GM21529 (cell line): ENCODE measurements around the gene ITGB3.
"Not testable (repeated sequence)": the region's sequence is repeated elsewhere in the genome, so short reads cannot be mapped to it uniquely, and the experiment has no call there.

ENCODE experiments used
- ATAC-seq: cut with Tn5 transposase; IDR thresholded peaks from one replicate; pipeline ENCODE4 v1.9.1; 2021; ENCODE audit not compliant: unreplicated experiment

The ITGB3 gene

DNA sequence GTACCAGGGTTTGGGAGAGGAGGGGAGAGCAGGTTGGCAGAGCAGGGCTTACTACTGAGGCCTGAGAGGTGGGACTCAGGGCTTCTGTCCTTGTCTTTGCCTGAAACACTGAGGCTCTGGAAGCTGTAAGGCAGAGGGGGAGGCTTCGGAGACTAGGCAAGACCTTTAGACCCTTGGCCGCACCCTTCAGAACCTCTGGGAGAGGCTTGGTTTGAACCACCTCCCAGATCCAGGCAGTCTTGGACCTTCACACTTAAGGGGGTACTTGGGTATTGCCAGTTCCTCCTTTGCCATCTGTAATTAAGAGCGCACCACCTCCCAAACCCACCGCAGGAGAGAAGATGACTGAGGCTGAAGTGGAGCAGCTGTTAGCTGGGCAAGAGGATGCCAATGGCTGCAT lies 31.6 kb upstream of the ITGB3 start:
- ATAC-seq, result no peak

- ATAC-seq, result no peak
Measured at GRCh38 chr17:47223007-47223406, 30.6 kb upstream of the ITGB3 start.

DNA sequence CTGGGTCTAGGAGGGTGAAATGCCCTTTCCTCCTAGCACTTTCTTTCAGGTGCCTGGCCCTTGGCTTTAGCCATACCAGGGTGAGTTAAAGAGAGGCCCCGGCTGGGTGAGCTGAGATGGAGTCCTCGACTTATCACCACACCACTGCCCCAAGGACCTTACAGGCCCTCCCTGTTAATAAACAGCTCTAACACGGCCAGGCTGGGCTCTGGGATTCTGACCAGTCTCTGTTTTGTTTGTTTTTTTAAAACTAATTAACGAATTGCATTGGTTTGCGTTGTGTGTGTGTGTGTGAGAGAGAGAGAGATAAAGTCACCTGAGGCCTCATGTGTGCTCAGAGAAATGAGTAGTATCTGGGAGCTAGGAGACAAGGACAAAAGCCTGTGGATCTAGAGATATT lies 30.2 kb upstream of the ITGB3 start:
- ATAC-seq, result no peak

- not testable (repeated sequence) for ATAC-seq
Measured at GRCh38 chr17:47224077-47224476, 29.6 kb upstream of the ITGB3 start.

DNA sequence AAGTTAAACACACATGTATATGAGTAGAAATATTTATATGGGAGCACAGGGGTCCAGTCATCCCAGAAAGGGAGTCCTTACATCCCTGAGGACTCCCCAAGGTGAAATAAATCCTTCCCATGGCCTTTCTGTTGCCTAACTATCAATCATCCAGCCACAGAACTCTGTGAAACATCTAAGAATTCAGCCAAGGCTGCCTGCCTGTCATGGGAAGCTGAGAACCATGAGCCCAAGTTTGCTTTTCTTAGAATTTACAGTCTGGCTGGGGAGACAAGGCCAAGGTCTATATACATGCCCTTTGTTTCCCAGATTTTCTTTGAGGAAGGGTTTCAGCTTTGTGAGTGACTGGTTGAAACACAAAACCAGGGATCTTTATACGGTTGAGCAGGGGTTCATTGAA lies 28.7 kb upstream of the ITGB3 start:
- ATAC-seq, result no peak

- no peak for ATAC-seq
Measured at GRCh38 chr17:47225436-47225858, 28.2 kb upstream of the ITGB3 start.

DNA sequence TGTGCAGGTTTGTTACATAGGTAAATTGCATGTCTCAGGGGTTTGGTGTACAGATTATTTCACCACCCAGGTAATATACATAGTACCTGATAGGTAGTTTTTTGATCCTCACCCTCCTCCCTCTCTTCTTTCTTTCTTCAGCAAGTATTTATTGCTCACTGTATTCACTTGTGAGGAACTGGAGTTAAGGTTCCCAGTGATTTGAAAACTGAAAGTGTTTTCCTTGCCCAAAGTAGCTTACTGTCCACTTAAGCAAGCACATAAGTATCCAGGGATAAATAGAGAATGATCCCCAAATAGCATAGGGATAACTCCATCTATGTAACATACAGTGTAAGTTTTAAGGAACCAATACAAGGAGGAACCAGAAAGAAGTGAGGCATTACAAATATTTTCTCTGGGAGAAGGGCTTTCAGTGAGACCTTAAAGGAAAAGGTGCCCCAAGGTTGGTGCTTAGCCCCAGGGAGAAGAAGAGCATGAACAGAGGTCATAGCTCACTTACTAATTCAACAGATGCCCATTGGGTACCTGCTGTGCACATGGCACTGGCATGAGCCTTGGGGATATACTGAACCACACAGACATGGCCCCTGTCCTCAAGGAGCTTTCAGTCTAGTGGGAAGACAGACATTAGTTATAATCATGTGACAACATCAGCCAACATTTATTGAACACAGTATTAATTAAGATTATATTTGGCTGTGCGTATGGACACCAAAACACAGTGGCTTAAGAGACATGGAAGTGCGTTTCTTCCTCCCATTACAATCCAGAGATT lies 27.5 kb upstream of the ITGB3 start:
- no peak for ATAC-seq

DNA sequence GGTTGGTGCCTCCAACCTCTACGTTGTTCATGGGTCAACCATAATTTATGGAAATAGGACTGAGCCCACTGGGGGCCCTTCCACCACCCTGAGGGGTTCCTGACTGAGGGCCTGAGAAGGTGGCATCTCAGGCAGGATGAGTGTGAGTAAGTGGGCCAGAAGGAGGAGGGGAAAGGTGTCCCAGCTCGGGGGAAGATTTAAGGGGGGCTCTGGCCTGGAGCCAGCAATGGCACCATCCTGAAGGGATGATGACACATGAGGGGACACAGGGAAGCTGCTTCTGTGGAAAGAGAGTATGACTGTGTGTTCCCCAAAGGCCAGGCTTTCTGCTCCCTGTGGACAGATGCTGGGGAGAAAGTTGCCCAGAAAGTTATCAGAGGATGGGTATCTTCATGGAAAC lies 25.8 kb upstream of the ITGB3 start:
- no peak for ATAC-seq

DNA sequence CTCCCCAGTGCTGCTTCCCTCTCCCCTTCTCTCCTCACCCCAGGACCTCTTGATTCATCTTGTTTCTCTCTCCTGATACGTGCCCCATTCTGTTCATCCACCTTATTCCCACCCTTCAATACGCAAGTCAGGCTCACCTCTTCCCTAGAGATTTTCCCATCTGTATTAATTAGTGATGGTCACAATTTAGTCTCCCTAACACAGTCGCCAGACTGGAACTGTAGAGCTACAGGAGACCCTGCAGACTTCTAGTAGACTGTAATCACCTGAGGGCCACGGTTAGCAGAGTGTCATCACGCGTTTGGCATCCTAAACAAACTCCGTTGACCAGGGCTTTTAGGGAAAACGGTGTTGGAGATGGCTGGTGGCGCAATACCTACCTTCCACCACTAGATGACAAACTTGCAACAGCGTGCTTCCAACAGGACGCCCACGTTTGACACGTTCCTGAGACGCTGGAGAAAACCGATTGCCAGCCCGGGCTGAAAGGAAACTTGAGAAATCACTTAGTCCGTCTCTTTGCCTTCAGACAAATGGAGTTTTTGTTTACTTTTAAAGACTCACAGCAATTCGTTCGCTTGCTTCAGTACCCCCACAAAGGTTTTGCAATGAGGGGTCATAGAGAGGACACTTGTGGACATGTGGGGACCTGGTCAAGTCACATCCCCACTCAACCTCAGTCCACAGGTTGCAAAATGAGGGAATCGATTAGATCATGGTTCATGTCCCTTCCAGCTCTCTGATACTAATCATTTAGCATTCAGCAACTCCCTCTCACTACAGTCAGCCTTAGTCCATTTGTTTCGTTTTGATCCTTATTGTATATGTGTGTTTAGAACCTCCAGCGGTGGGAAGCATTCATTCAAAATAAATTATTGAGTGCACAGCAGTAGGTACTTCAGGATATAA lies 23.8 kb upstream of the ITGB3 start:
- ATAC-seq, result peak; percentile 64

GRCh38 chr17:47230864-47231263 lies 22.8 kb upstream of the ITGB3 start:
- ATAC-seq, result no peak

- no peak for ATAC-seq
Measured at GRCh38 chr17:47231334-47231733, 22.3 kb upstream of the ITGB3 start.

DNA sequence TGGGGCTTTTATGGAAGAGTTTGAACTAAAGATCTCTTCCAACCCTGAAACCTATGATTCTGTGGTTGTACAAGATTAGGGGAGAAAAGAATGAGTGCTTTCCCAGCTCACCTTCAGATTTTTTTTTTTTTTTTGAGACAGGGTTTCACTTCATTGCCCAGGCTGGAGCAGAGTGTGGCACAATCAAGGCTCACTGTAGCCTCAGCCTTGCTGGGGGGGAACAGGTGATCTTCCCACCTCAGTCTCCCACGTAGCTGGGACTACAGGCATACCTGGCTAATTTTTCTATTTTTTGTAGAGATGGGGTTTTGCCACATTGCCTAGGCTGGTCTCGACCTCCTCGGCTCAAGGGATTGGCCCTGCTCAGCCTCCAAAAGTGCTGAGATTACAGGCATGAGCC lies 21.8 kb upstream of the ITGB3 start:
- no peak for ATAC-seq

DNA sequence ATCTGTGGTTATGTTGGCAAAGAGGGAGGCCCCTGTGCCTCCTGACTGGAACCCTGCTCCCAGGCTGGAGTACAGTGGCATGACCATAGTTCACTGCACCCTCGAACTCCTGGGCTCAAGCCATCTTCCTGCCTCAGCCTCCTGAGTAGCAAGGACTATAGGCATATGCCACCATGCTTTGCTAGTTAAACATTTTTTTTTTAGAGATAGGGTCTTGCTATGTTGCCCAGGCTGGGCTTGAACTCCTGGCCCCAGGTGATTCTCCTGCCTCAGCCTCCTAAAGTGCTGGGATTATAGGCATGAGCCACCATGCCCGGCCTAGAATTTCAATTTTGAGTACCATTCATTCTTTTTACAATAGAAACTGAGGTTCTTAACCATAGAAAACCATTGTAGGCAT lies 21.2 kb upstream of the ITGB3 start:
- no peak for ATAC-seq

DNA sequence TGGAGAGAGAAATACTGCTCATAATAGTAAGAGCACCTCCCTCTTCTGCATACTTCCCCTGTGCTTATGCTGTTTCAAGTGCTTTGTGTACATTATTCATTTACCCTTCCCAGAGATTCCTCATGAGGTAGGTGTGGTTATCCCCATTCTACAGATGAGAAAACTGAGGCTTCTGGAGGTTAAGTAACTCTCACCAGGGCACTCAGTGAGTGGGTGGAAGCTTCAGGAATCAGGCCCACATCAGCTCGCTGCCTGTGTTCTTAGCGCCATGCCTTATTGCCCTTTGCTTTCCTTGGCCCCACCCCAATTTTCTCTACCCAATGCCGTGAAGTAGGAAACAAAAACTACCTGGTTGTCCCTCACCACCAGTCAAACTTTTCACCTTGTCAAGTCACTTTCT lies 18.1 kb upstream of the ITGB3 start:
- ATAC-seq, result no peak

- no peak for ATAC-seq
Measured at GRCh38 chr17:47235923-47236322, 17.7 kb upstream of the ITGB3 start.

DNA sequence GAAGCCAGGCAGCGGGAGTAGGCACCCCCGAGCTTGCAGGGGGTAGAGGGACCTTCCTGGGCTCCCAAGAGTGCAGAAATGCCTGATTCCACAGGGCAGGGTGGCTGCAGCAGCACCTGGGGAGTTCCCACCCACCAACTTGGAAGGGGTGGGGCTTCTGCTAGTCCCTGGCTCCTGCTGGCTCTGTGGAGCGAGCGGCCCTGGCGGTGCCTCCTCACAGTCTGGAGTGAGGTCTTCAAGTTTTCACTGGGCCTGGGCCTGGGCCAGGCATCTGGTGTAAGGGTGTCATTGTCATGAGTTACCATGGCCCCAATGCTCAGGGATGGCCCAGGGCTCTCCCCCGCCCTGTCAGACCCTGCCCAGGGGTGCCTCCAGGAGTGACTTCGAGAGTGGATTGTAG lies 15.8 kb upstream of the ITGB3 start:
- no peak for ATAC-seq

DNA sequence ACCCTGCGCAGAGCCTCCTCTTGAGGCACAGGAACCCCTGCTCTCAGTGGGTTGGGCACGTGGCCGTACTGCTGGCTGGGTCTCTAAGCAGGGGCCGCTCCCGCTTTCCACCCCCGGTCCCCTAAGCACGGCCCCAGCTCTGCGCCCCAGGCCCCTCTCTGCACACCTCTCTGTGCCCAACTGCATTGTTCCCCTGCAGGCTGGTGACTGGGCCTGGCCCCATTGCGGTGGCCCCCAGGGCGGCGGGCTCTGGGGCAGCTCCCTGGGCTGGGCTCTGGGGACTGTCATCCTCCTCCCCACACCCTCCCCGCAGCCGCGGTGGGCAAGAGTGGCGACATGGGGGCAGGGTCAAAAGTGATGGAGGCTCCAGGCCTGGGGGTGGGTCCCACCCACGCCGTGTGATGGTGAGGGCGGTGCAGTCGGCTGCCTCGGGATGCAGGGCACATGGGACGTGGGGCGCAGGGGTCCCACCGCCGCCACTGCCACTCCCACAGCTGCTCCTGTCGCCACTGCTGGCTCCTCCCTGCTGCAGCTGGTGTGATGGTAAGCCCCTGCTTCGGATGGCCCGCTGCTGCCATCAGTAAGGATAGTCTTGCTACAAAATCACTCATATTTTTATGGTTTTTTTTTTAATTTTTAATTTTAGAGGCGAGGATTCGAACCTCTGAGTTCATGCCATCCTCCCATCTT lies 15.2 kb upstream of the ITGB3 start:
- ATAC-seq, result no peak

DNA sequence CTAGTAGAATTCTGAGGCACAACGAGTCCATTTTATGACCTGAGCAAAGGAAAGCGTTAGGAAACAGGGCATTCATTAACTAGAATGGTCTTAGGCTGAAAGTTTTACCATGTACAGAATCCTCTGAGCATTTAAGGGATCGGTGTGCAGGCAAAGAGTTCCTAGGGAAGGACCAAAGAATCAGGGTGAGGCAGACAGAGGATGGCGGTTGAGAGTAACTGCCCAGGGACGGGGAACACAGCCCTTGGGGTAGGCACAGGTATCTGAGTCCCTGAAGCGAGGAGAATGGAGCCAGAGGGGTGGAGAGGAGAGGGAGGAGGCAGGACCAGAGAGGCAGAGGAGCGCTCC lies 14.0 kb upstream of the ITGB3 start:
- no peak for ATAC-seq

GRCh38 chr17:47239967-47240651 lies 13.5 kb upstream of the ITGB3 start:
- no peak for ATAC-seq

DNA sequence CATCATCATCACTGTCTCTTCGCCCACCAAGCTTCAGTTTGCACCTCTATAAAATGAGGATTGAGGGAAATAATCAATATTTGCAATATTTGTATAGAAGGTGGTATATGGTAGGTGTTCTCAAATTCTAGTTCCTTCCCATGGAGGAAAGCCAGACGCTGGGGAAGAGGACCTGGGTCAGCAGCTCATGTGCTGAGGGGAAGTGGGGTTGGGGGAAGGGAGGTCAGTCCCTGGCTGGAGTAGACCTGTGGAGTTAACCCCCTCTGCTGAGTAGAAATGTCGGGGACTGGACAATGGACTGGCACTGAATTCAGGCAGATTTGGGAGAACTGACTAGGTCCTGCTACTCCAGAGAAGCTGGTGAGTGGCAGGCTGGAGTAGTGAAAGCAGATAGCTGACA lies 12.8 kb upstream of the ITGB3 start:
- ATAC-seq, result no peak

- ATAC-seq, result no peak
Measured at GRCh38 chr17:47242648-47243047, 11.0 kb upstream of the ITGB3 start.
